ENCODE measurements around the gene OBP2A.

Gene OBP2A

GRCh38 chr9:135579356-135579755, 33.4 kb downstream of the OBP2A start:
- DNase-seq (ENCODE audit: low spot score), result no peak

DNA sequence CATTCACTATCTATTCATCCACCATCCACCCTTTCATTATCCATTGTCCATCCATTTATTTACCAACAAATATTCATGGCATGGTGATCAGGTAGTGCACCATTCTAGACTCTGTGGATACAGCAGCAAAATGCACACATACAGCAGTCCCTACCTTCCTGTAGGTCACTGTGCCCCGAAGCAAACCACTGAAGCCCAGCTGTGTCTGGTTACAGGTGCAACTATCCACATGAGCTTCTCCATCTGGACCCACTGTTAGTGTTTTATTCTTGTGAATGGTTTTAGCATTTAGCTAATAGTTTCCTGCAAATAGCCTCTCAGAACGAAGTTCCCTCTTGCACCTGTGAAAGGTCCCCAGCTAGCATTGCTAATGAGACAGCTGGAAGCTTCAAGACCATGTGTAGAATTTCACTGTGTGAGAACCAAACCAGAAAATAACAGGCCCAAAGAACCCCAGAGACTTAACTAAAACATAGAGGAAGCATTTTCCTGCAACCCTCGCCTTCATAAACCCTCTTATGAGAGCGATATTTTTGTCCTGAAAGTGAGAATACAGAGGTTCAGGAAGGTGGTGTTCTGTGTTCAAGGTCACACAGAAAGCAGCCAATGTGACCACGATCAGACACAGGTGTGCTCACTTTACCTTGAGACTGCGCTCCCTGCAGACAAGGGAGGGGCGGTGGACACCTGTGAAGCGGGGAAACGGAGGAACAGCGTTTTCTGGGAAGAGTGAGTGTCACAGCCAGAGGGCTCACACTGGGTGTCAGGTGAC, 34.1 kb downstream of the OBP2A start:
- DNase-seq (ENCODE audit: low spot score), result no peak

GRCh38 chr9:135580664-135581380, 34.9 kb downstream of the OBP2A start:
- DNase-seq (ENCODE audit: low spot score), result no peak

- no peak for DNase-seq (ENCODE audit: low spot score)
Measured at GRCh38 chr9:135581636-135582426, 35.9 kb downstream of the OBP2A start.

DNA sequence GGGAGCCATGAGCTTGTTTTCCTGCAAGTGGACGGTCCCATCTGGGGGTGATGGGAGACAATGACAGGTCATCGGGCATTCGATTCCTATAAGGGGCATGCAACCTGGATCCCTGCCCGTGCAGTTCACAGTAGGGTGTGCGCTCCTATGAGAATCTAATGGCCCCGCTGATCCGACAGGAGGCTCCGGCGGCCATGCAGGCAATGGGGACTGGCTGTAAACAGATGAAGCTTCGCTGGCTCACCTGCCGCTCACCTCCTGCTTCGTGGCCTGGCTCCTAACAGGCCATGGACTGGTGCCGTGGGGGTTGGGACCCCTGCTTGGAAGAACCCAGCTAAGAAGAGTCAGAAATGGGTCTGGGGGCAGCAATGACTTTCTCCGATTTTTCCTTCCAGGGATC, 36.6 kb downstream of the OBP2A start:
- DNase-seq (ENCODE audit: low spot score), result no peak

GRCh38 chr9:135582966-135583687, 37.2 kb downstream of the OBP2A start:
- DNase-seq (ENCODE audit: low spot score), result no peak

- DNase-seq (ENCODE audit: low spot score), result no peak
Measured at GRCh38 chr9:135583688-135584011, 37.7 kb downstream of the OBP2A start.

DNA sequence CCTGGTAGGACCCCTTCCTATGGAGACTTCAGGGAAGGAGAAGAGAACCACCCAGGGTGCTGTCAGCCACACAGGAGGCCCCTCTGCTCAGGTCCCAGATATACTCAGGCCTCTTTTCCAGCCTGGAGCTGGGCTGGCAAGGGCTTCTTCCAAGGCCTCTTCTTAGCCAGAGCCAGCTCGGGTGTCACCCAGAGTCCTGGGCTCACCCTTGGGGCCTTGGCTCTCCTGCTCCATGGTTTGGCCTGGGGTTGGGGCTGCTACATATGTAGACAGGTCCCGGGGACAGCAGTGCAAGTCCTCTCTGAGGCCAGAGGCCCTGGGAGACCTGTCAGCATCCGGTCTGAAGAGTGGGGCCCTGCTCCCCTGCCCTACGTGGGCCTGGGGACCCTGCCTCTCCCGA, 38.4 kb downstream of the OBP2A start:
- DNase-seq (ENCODE audit: low spot score), result no peak

DNA sequence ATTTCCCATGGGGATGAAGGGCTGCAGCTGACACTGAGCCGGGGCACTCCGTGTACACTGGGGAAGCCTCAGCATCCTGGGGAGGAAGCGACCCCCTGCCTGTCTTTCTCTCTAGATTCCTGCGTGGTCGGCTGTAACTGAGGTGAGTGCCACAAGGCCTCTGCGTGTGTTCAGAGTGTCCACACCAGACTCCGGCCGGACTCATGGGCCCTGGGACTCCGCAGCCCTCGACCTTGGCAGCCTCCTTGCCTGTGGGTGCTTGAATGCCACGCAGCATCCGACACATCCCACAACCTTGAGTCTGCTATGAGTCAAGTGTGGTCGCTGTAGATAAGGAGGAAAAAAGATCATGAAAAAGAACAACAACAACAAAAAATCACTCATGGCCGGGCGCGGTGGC, 39.0 kb downstream of the OBP2A start:
- DNase-seq (ENCODE audit: low spot score), result no peak

GRCh38 chr9:135586601-135587109, 40.7 kb downstream of the OBP2A start:
- DNase-seq (ENCODE audit: low spot score), result no peak

DNA sequence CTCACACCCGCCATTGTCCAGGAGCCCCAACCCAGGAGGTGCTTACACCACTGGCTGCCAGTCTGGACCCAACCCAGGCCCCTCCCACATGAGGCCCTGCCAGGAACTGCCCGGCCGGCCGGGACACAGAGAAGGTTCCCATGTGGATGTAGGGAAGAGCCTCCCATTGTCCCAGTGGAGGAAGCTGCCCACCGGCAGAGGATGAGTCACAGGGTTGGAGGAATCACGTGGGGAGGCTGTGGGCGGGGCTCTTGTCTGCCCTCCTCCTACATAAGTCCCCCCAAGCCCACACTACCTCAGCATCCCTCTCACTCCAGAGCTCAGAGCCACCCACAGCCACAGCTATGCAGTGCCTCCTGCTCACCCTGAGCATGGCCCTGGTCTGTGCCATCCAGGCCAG, 41.7 kb downstream of the OBP2A start:
- no peak for DNase-seq (ENCODE audit: low spot score)

DNA sequence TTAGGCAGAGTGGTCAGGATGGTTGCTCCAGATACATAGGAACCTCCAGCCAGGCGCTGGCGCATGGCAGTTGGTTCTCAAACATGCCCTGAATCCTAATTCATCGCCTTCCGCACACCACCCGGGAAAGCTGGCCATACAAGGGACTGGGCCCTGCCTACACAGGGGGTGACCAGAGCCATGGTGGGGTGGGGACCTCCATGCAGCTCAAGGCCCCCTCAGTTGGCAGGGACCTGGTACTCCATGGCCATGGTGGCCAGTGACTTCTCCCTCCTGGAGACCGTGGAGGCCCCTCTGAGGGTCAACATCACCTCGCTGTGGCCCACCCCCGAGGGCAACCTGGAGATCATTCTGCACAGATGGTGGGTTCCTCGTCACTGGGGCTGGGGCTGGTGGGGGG, 42.4 kb downstream of the OBP2A start:
- DNase-seq (ENCODE audit: low spot score), result no peak

DNA sequence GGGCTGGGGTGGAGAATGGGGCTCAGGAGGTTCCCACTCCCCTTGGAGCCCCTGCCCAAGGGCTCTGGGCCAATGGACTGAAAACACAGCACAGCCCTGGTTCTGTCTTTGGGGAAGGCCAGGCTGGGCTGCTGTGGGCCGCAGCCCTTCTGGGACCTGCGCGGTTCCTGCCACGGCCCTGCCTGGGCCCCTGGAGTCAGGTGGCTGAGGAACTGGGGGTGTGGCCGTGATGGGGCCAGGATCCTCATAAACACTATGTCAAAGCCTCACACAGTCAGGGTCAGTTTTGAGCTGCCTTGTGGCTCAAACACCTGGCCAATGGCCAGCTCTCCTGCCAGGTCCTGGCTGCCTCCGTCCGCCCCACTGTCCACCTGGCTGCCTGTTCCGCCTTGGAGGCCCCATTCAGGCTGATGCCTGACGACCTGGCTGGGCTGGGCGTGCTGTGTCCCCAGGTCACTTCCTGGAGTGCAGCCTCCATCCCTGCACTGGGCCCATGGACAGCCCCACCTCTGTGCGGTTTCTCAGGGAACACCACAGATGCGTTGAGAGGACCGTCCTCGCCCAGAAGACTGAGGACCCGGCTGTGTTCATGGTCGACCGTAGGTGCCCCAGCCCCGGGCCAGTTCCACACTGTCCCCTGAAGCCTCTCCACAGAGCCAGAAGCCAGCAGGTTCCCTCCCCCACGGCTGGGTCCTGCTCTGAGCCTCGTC, 43.1 kb downstream of the OBP2A start:
- no peak for DNase-seq (ENCODE audit: low spot score)

- no peak for DNase-seq (ENCODE audit: low spot score)
Measured at GRCh38 chr9:135589596-135590485, 43.9 kb downstream of the OBP2A start.

DNA sequence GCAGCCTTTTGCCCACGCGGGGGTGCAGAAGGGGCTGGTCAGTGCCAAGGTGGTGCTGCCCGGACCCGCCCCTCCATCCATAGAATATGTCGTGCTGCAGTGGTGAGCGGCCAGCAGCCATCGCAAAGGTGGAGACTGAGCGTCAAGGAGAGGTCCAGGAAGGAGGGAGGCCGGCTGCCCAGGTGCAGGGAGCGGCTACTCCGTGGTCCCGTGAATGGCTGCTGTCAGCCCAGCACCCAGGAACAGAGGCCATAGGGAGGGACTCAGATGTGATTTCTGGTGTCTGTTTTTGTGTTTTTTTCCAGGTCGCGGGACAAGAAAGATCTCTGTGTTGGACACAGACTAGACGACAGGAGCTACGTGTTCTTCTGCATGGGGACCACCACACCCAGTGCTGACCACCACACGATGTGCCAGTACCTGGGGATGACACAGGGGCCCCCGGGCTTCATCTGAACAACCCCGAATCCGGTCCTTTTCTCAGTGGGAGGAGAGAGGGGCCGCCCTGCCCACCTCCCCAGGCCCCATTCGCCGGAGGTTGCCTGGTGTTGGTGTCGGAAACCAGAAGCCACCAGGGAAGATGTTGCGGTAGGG, 44.7 kb downstream of the OBP2A start:
- no peak for DNase-seq (ENCODE audit: low spot score)

GRCh38 chr9:135591506-135592330, 45.8 kb downstream of the OBP2A start:
- DNase-seq (ENCODE audit: low spot score), result no peak

GRCh38 chr9:135592331-135592590, 46.3 kb downstream of the OBP2A start:
- no peak for DNase-seq (ENCODE audit: low spot score)

DNA sequence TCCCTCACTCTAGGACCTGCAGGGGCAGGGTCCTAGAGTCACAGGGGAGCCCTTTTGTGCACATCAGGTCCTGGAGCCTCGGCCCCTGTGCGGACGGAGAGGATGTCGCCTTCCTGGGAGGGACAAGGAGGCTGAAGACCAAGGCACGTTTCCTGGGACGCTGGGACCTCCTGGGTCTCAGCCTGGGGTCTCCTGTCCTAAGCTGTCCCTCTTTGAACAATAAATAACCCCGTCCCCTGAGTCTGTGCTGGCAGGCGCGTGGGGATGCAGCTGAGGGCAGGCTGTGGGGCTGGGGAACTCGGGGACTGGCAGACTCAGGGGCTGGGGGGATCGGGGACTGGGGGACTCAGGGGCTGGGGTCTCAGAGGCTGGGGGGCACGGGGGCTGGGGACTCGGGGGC, 46.7 kb downstream of the OBP2A start:
- no peak for DNase-seq (ENCODE audit: low spot score)

DNA sequence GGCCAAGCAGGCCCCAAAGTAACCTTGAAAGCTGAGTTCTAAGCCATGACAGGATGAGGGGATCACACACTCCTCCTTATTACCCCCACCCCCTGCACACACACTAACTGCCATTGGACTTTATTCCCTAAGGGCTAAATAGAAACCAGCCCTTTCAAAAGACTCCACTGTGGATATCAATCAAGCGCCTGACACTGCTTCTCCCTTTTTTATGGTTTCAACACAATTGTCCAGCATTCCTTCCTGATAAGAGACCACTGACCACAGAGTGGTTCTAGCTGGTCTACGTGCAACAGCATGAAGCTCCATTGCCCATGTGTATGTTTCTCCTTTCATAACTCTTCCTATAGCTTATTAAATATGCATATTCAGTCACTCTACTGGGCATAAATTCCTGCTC, 50.3 kb downstream of the OBP2A start:
- no peak for DNase-seq (ENCODE audit: low spot score)

Measured in COLO829 (cell line).